K562 (cell line): ENCODE data around the gene LRP2. TPM values are rescaled to one million over a fixed set of nuclear protein-coding genes. Genes with fewer than 3 reads are reported as not detected.
A peak's percentile ranks its signal among the peaks of the same experiment; 100 is the strongest.

Experiments
- ATAC-seq: fragments of 200-7000 bp; cut with Tn5 transposase; 3 replicates; pipeline ENCODE4 v1.9.1; 2020; ENCODE audit warnings: moderate library complexity
- BruUV-seq: library from RNA; stranded (reverse); fragments of 400-500 nt; replicated peaks from 2 replicates; lab custom pipeline; 2021; lab: Mats Ljungman, UMichigan
- CTCF ChIA-PET: fragments of 300-600 bp; formaldehyde crosslinking; extraction: SDS; loops from one replicate; lab custom pipeline; 2021; ENCODE audit warnings: low intra/inter-chr PET ratio; lab: Yijun Ruan, JAX
- POLR2A ChIA-PET: fragments of 300-600, 350-650 bp; sonication (Branson Sonifier 250); formaldehyde crosslinking; extraction: SDS; loops from one replicate; lab custom pipeline; 2021; ENCODE audit warnings: antibody characterized with exemption, inconsistent platforms; lab: Yijun Ruan, JAX
- DNase-seq, 4 experiments: peaks; one replicate each; pipeline versions ENCODE4 v3.0.0 to v3.0.0-alpha.2; 2011 to 2018; ENCODE audit warnings: low spot score in 3 of 4, mixed read lengths in 3 of 4; ENCODE audit errors: extremely low read depth in 1 of 4
- FAIRE-seq: peaks from 2 replicates; lab custom pipeline; 2011; peaks lifted over from hg19 to GRCh38; lab: Jason Lieb, UNC
- H2AFZ ChIP-seq: 2 replicates; pipeline ENCODE4 v1.6.0; 2011; ENCODE audit warnings: low read depth, low read length, control low read depth, inconsistent platforms
- H3K27ac ChIP-seq: fragments of 200-600 bp; 3 replicates; pipeline ENCODE4 v1.8.0; 2011; ENCODE audit warnings: low read depth, mild to moderate bottlenecking, control low read depth, inconsistent platforms, low read length, moderate library complexity, mixed read lengths; ENCODE audit errors: extremely low read depth
- H3K27me3 ChIP-seq, 2 experiments: fragments of 300-600 bp in 1 of 2; 2 replicates in 1 of 2; 3 replicates in 1 of 2; pipeline versions ENCODE4 v1.6.0 to v1.8.0; 2011; ENCODE audit warnings: inconsistent platforms in 2 of 2, low read length in 2 of 2, mild to moderate bottlenecking in 1 of 2, mixed read lengths in 1 of 2, moderate library complexity in 1 of 2; ENCODE audit not compliant: control insufficient read depth in 2 of 2, insufficient read depth in 2 of 2
- H3K36me3 ChIP-seq: fragments of 300-600 bp; 3 replicates; pipeline ENCODE4 v1.8.0; 2011; ENCODE audit warnings: mild to moderate bottlenecking, low read length, inconsistent platforms; ENCODE audit not compliant: control insufficient read depth, insufficient read depth
- H3K4me1 ChIP-seq, 2 experiments: fragments of 200-600 bp in 1 of 2; replicated peaks in 1 of 2; 2 replicates in 1 of 2; 3 replicates in 1 of 2; pipeline versions ENCODE4 v1.5.1 to v1.8.0; 2011; ENCODE audit warnings: inconsistent platforms in 2 of 2, low read length in 2 of 2, mild to moderate bottlenecking in 1 of 2, mixed read lengths in 1 of 2, moderate library complexity in 1 of 2; ENCODE audit not compliant: control insufficient read depth in 2 of 2, insufficient read depth in 2 of 2
- H3K4me2 ChIP-seq: 2 replicates; pipeline ENCODE4 v1.6.1; 2011; ENCODE audit warnings: low read length, control low read depth, inconsistent platforms, mixed read lengths; ENCODE audit not compliant: insufficient read depth
- H3K4me3 ChIP-seq: fragments of 200-600 bp; sonication (generic), shearing (Covaris generic); 2 replicates; pipeline ENCODE4 v1.5.1; 2016; ENCODE audit warnings: control low read depth, inconsistent platforms
- H3K79me2 ChIP-seq: fragments of 200-600 bp; 3 replicates; pipeline ENCODE4 v1.8.0; 2011; ENCODE audit warnings: low read length, inconsistent platforms; ENCODE audit not compliant: control insufficient read depth, insufficient read depth
- H3K9ac ChIP-seq, 2 experiments: 2 replicates each; pipeline versions ENCODE4 v1.6.0 to v1.6.1; 2011; ENCODE audit warnings: low read depth in 2 of 2, low read length in 2 of 2, control low read depth in 1 of 2, inconsistent platforms in 1 of 2, mild to moderate bottlenecking in 1 of 2, mixed read lengths in 1 of 2; ENCODE audit not compliant: insufficient read depth in 1 of 2
- H3K9me1 ChIP-seq: one replicate; pipeline ENCODE4 v1.6.0; 2011; ENCODE audit warnings: inconsistent platforms, mild to moderate bottlenecking, low read length, moderate library complexity; ENCODE audit not compliant: control insufficient read depth, insufficient read depth
- H3K9me3 ChIP-seq: replicated peaks from 2 replicates; pipeline ENCODE4 v1.5.1; 2011; ENCODE audit warnings: low read depth, low read length, inconsistent platforms; ENCODE audit not compliant: control insufficient read depth, insufficient read depth
- H4K20me1 ChIP-seq: replicated peaks from 2 replicates; pipeline ENCODE4 v1.6.1; 2011; ENCODE audit warnings: low read length, inconsistent platforms, mixed read lengths; ENCODE audit not compliant: control insufficient read depth, insufficient read depth
- IFI16 ChIP-seq: fragments of 250-450 bp; sonication (Bioruptor Pico); IDR thresholded peaks from 2 replicates; pipeline ENCODE4 v2.1.2; 2022; ENCODE audit warnings: mild to moderate bottlenecking, inconsistent platforms
- NEUROD1 ChIP-seq: fragments of 150-350 bp; IDR thresholded peaks from 2 replicates; pipeline ENCODE4 v1.6.1; 2014; ENCODE audit warnings: borderline replicate concordance, low read length, low read depth; ENCODE audit not compliant: partially characterized antibody
- NFIC ChIP-seq: fragments of 450-650 bp; IDR thresholded peaks from 2 replicates; pipeline ENCODE4 v1.6.1; 2017; ENCODE audit warnings: mild to moderate bottlenecking, inconsistent platforms
- ZZZ3 ChIP-seq: fragments of 450-650 bp; IDR thresholded peaks from 2 replicates; pipeline ENCODE4 v1.6.1; 2016; ENCODE audit warnings: antibody characterized with exemption, mild to moderate bottlenecking, moderate library complexity
- WGBS: fragments of 100-300 bp; shearing (Covaris generic); methylation state at CpG from one replicate; pipeline ENCODE4 v1.1.6; 2016; ENCODE audit warnings: low coverage, mixed read lengths; ENCODE audit not compliant: insufficient coverage; ENCODE audit errors: missing lambda C conversion rate; 5-methylcytosine and 5-hydroxymethylcytosine counted together
- in situ Hi-C: fragments of 300-500 bp; cut with MboI; formaldehyde crosslinking; loops from 4 replicates; pipeline ENCODE4 v1.15.0; 2018; ENCODE audit warnings: inconsistent platforms, mixed read lengths
- intact Hi-C: fragments of 100-400 bp; cut with micrococcal nuclease; formaldehyde crosslinking; loops from 2 replicates; pipeline ENCODE4 v1.14.2; 2022
- polyA plus RNA-seq, 8 experiments: library from polyadenylated mRNA; depleted of rRNA in 4 of 8; stranded (reverse) in 5 of 8; unstranded in 3 of 8; fragments of >200 nt; fragmentation: Nextera tagmentation in 2 of 8; fragmentation: Illumina TruSeq in 1 of 8; extraction: Ambion mirVana in 2 of 8; extraction: Trizol in 1 of 8; gene quantifications; 2 replicates each; pipeline versions ENCODE4 v1.2.1 to v1.2.3, GENCODE V29; 2011 to 2014; ENCODE audit warnings: inconsistent platforms in 1 of 8, missing spikeins in 1 of 8
- total RNA-seq, 7 experiments: library from RNA; depleted of rRNA in 6 of 7; stranded (reverse); fragments of >200 nt in 6 of 7; fragmentation: Illumina TruSeq in 2 of 7; extraction: Trizol in 2 of 7; gene quantifications; 2 replicates each; pipeline versions ENCODE4 v1.2.1 to v1.2.3, GENCODE V29; 2011 to 2021; ENCODE audit warnings: low replicate concordance in 1 of 7
- TF ChIP-seq, protein P1 (sequence below): fragments of 450-650 bp; IDR thresholded peaks from 2 replicates; pipeline ENCODE4 v1.6.1; 2017; ENCODE audit warnings: antibody characterized with exemption
- TF ChIP-seq, protein P2 (sequence below): fragments of 450-650 bp; formaldehyde crosslinking; IDR thresholded peaks from 2 replicates; pipeline ENCODE4 v1.4.0; 2020; ENCODE audit warnings: mild to moderate bottlenecking, moderate library complexity

Gene LRP2
- total and polyA plus RNA-seq, 9 of the 15 experiments (the other 6 are each of a cell fraction or from before 2014, with no cell fraction given), result 0.04 to 0.18 (median 0.11) TPM; not detected in 1

DNA sequence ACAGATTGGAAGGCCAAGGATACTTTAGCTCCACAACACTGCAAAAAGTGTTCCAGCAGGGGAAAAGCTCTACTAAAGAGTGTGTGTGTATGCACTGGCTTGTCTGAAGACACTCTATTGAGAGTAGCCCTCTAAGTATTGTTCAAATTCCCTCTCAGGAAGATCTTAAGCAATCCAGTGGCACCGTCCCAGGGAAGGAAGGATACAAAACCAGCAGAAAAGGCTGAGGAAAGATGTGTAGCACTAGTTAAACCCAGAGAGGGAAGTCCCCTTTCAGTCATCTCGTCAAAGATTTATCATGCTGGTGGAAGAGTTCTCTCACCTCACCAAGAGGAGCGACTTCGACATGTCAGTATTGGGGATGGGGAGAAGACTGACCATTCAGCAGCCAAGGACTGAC is 242.5 kb downstream of the LRP2 start (continued):
- TF ChIP-seq IFI16 (CRISPR knock-in tag) (no peak), ZZZ3 (no peak), NEUROD1 (no peak)
- TF ChIP-seq, protein P1, sequence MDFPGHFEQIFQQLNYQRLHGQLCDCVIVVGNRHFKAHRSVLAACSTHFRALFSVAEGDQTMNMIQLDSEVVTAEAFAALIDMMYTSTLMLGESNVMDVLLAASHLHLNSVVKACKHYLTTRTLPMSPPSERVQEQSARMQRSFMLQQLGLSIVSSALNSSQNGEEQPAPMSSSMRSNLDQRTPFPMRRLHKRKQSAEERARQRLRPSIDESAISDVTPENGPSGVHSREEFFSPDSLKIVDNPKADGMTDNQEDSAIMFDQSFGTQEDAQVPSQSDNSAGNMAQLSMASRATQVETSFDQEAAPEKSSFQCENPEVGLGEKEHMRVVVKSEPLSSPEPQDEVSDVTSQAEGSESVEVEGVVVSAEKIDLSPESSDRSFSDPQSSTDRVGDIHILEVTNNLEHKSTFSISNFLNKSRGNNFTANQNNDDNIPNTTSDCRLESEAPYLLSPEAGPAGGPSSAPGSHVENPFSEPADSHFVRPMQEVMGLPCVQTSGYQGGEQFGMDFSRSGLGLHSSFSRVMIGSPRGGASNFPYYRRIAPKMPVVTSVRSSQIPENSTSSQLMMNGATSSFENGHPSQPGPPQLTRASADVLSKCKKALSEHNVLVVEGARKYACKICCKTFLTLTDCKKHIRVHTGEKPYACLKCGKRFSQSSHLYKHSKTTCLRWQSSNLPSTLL, result no peak

DNA sequence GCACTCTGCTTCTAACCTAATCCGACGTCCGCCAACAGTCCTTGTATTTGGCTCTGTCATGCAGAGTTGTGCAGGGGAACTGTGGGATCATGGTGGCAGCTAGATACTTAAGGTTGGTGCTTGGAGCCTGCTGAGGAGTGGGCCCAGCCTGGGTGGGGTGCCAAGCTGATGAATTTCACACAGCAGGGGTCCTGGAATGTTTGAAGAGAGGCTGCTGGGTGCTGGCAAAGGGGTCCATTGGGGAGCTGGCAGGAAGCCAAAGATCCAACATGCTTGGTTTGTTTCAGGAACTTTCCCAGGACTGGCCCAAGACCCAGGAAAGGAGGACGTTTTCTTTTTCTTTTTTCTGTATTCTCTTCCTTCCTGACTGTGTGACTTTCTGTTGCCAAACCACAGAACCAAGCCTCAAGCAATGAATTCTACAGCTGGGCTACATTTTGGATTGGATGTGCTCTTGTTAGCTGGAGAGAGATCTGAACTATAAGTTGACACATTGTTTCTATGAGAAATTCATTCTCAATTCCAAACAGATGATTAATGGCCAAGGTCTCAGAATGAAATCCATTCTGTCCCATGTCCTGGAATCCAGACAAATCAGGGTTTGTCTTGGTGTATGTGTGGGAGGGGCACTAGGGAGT is 243.1 kb downstream of the LRP2 start:
- ChIA-PET CTCF (no interaction called here), POLR2A (interaction anchor here (0.6 to 1.1 kb wide), 2 partner anchors 8 to 24 kb away, joined by 3 to 4 read pairs; no protein-coding TSS in a partner anchor)
- Histone ChIP-seq H3K4me1 (peaks cover 0 to 10% of the 10 kb centered on the region in 2 experiments; a peak in 2 of 5 replicates), H4K20me1 (no peaks in the 10 kb centered on the region), H3K9me3 (no peaks in the 10 kb centered on the region; the same call in 1 of the 2 replicates), H3K36me3 (no peaks in the 10 kb centered on the region), H3K4me2 (no peak overlapping the region), H3K79me2 (no peaks in the 10 kb centered on the region), H3K27ac (no peak overlapping the region), H3K9ac (no peak overlapping the region), H2AFZ (no peak overlapping the region), H3K27me3 (no peaks in the 10 kb centered on the region), H3K4me3 (no peak overlapping the region), H3K9me1 (no peaks in the 10 kb centered on the region)
- FAIRE-seq (no peak), ATAC-seq (no peak), DNase-seq (no peak)
- no TSS peak for BruUV-seq
- intact Hi-C loops, result loop anchor here (10.0 kb wide), 1 partner anchor 406 kb away; no protein-coding TSS in a partner anchor
- 46% methylated on average over 4 of the region's 4 CpGs for WGBS
- peak; percentile 85 for TF ChIP-seq NFIC
- TF ChIP-seq, protein P2, sequence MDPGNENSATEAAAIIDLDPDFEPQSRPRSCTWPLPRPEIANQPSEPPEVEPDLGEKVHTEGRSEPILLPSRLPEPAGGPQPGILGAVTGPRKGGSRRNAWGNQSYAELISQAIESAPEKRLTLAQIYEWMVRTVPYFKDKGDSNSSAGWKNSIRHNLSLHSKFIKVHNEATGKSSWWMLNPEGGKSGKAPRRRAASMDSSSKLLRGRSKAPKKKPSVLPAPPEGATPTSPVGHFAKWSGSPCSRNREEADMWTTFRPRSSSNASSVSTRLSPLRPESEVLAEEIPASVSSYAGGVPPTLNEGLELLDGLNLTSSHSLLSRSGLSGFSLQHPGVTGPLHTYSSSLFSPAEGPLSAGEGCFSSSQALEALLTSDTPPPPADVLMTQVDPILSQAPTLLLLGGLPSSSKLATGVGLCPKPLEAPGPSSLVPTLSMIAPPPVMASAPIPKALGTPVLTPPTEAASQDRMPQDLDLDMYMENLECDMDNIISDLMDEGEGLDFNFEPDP, result no peak
- in situ Hi-C loops, result no loop called here
